K562 (cell line): ENCODE measurements around the gene EP300. TPM values are rescaled to one million over a fixed set of nuclear protein-coding genes. Genes with fewer than 3 reads are reported as not detected.

Experiments used
- ARID3B ChIP-seq: fragments of 250-450 bp; sonication (Bioruptor Pico); IDR thresholded peaks from 2 replicates; pipeline ENCODE4 v1.4.0; 2020; ENCODE audit warnings: borderline replicate concordance
- CHD4 ChIP-seq: fragments of 200-600 bp; sonication (generic); IDR thresholded peaks from 3 replicates; pipeline ENCODE4 v1.6.1; 2012; ENCODE audit warnings: low read depth, mild to moderate bottlenecking, mixed read lengths, low read length, inconsistent platforms; ENCODE audit not compliant: insufficient read depth, insufficient replicate concordance, poor library complexity, severe bottlenecking
- HCFC1 ChIP-seq: IDR thresholded peaks from 2 replicates; pipeline ENCODE4 v1.6.1; 2012; ENCODE audit warnings: low read depth, low read length, improper control_type of control experiment
- MED1 ChIP-seq: sonication (generic); formaldehyde crosslinking; IDR thresholded peaks from 2 replicates; pipeline ENCODE4 v1.8.1; 2023; ENCODE audit warnings: missing genetic modification reagents, borderline replicate concordance
- NCOR1 ChIP-seq: fragments of 450-650 bp; IDR thresholded peaks from 2 replicates; pipeline ENCODE4 v1.6.1; 2016; ENCODE audit warnings: mild to moderate bottlenecking, moderate library complexity
- POLR2AphosphoS5 ChIP-seq: IDR thresholded peaks from 2 replicates; pipeline ENCODE4 v1.6.1; 2011; ENCODE audit warnings: mild to moderate bottlenecking, low read depth, low read length, moderate library complexity; ENCODE audit not compliant: control insufficient read depth, insufficient read depth
- RBM25 ChIP-seq: fragments of 200-400 bp; formaldehyde crosslinking; IDR thresholded peaks from 2 replicates; pipeline ENCODE4 v1.6.1; 2018; ENCODE audit warnings: low read length, low read depth, moderate library complexity; ENCODE audit not compliant: severe bottlenecking
- RNF219 ChIP-seq: fragments of 250-450 bp; sonication (Bioruptor Pico); IDR thresholded peaks from 2 replicates; pipeline ENCODE4 v1.5.0; 2022; ENCODE audit warnings: mild to moderate bottlenecking
- SP1 ChIP-seq: sonication (generic); formaldehyde crosslinking; IDR thresholded peaks from 2 replicates; pipeline ENCODE4 v1.8.1; 2022; ENCODE audit warnings: mild to moderate bottlenecking, missing genetic modification reagents
- XRCC4 ChIP-seq: IDR thresholded peaks from one replicate; pipeline ENCODE4 v1.6.1; 2011; ENCODE audit not compliant: insufficient read depth, insufficient read length; ENCODE audit errors: extremely low read depth
- ZNF354B ChIP-seq: fragments of 250-450 bp; sonication (Bioruptor Pico); IDR thresholded peaks from 2 replicates; pipeline ENCODE4 v1.4.0; 2020
- polyA plus RNA-seq, 8 experiments: library from polyadenylated mRNA; depleted of rRNA in 4 of 8; stranded (reverse) in 5 of 8; unstranded in 3 of 8; fragments of >200 nt; fragmentation: Nextera tagmentation in 2 of 8; fragmentation: Illumina TruSeq in 1 of 8; extraction: Ambion mirVana in 2 of 8; extraction: Trizol in 1 of 8; gene quantifications; 2 replicates each; pipeline versions ENCODE4 v1.2.1 to v1.2.3, GENCODE V29; 2011 to 2014; ENCODE audit warnings: inconsistent platforms in 1 of 8, missing spikeins in 1 of 8
- total RNA-seq, 7 experiments: library from RNA; depleted of rRNA in 6 of 7; stranded (reverse); fragments of >200 nt in 6 of 7; fragmentation: Illumina TruSeq in 2 of 7; extraction: Trizol in 2 of 7; gene quantifications; 2 replicates each; pipeline versions ENCODE4 v1.2.1 to v1.2.3, GENCODE V29; 2011 to 2021; ENCODE audit warnings: low replicate concordance in 1 of 7
- TF ChIP-seq, protein P1 (sequence below): IDR thresholded peaks from 2 replicates; pipeline ENCODE4 v1.6.1; 2016; ENCODE audit warnings: missing genetic modification characterization, missing compliant biosample characterization

The EP300 gene
- total and polyA plus RNA-seq, 9 of the 15 experiments (the other 6 are each of a cell fraction or from before 2014, with no cell fraction given) = 2.2 to 28.6 (median 10.9) TPM

DNA sequence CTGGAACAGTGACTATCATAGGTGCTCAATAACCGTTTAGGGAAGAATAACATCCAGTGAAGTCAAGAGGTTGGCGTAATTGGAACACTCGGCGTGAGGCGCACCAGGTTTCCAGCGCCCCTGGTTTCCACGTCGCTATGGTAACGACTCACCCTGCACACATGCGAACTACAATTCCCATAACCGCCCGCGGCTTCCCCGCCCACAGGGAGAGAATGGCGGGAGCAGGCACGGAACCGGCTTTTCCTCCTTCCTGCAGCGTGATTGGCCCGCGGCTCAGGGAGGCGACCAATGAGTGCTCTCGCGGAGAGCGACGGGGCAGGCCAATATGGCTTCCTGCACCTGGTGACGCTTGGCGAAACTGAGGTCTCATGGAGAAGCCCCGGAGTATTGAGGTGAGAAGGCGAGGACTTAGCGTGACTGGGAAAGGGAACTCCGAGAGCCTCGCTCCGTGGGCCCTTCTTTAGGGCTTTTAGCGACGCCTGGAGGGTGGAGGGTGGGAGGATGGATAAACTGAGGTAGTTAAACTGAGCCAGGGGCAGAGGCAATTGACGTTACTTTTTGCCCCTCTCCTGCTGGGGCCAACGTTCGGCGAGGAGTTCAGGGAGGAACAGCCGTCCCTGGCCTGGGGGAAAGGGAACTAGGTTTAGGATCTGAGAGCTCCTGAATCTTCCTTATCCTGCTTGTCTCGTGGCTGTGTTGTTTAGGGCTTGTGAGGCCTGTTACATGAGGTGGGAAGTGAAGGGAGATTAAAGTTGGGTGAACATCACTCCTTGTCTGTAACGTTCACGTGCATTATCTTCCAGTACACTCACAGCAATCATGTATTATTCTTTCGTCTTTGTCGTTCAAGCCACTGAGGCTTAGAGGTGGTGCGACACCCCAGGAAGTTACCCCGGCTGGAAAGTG lies 112.9 kb downstream of the EP300 start, which contains the start of gene L3MBTL2 (continued):
- TF ChIP-seq RNF219 (CRISPR knock-in tag) = no peak
- TF ChIP-seq XRCC4 = no peak
- peak; percentile 43 for TF ChIP-seq RBM25
- TF ChIP-seq ARID3B (CRISPR knock-in tag) = no peak
- peak; percentile 63 for TF ChIP-seq POLR2AphosphoS5
- no peak for TF ChIP-seq ZNF354B (CRISPR knock-in tag)
- TF ChIP-seq MED1 (CRISPR knock-in tag) = no peak
- TF ChIP-seq HCFC1 = peak; percentile 95
- TF ChIP-seq CHD4 = no peak
- no peak for TF ChIP-seq NCOR1
- TF ChIP-seq, protein P1, sequence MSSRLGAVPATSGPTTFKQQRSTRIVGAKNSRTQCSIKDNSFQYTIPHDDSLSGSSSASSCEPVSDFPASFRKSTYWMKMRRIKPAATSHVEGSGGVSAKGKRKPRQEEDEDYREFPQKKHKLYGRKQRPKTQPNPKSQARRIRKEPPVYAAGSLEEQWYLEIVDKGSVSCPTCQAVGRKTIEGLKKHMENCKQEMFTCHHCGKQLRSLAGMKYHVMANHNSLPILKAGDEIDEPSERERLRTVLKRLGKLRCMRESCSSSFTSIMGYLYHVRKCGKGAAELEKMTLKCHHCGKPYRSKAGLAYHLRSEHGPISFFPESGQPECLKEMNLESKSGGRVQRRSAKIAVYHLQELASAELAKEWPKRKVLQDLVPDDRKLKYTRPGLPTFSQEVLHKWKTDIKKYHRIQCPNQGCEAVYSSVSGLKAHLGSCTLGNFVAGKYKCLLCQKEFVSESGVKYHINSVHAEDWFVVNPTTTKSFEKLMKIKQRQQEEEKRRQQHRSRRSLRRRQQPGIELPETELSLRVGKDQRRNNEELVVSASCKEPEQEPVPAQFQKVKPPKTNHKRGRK (tag) = no peak
- TF ChIP-seq SP1 (CRISPR knock-in tag) = peak; percentile 92
